ENCODE data around the gene TNIP2.
"Not testable (repeated sequence)": the region's sequence is repeated elsewhere in the genome, so short reads cannot be mapped to it uniquely, and the experiment has no call there.

Gene TNIP2

GRCh38 chr4:2788532-2789103, 32.5 kb upstream of the TNIP2 start:
- Mint-ChIP-seq H3K36me3 (no peaks in the 10 kb centered on the region), H3K4me3 (no peak overlapping the region), H3K4me1 (ENCODE audit: low read depth) (peaks cover 41% of the 10 kb centered on the region), H3K27me3 (no peaks in the 10 kb centered on the region), H3K9me3 (ENCODE audit: low read depth) (peaks cover 4% of the 10 kb centered on the region), H3K27ac (no peak overlapping the region)

GRCh38 chr4:2788101-2788500, 32.0 kb upstream of the TNIP2 start:
- Mint-ChIP-seq H3K36me3 (no peaks in the 10 kb centered on the region), H3K27ac (peak overlapping the region; percentile 94), H3K9me3 (ENCODE audit: low read depth) (peaks cover 5% of the 10 kb centered on the region), H3K27me3 (no peaks in the 10 kb centered on the region), H3K4me3 (no peak overlapping the region), H3K4me1 (ENCODE audit: low read depth) (peaks cover 40% of the 10 kb centered on the region)

GRCh38 chr4:2787230-2788100, 31.3 kb upstream of the TNIP2 start:
- H3K36me3 Mint-ChIP-seq: peaks cover 3% of the 10 kb centered on the region

GRCh38 chr4:2786794-2787229, 30.7 kb upstream of the TNIP2 start:
- Mint-ChIP-seq H3K4me1 (ENCODE audit: low read depth) (peaks cover 40% of the 10 kb centered on the region), H3K27me3 (no peaks in the 10 kb centered on the region), H3K4me3 (peak overlapping the region; percentile 56), H3K9me3 (ENCODE audit: low read depth) (peaks cover 5% of the 10 kb centered on the region), H3K36me3 (peaks cover 3% of the 10 kb centered on the region), H3K27ac (peak overlapping the region; percentile 94)

More at GRCh38 chr4:2787230-2788100, 31.3 kb upstream of the TNIP2 start:
- Mint-ChIP-seq H3K4me1 (ENCODE audit: low read depth) (peaks cover 40% of the 10 kb centered on the region), H3K4me3 (peak overlapping the region; percentile 56), H3K27me3 (no peaks in the 10 kb centered on the region), H3K9me3 (ENCODE audit: low read depth) (peaks cover 5% of the 10 kb centered on the region), H3K27ac (peak overlapping the region; percentile 94)

GRCh38 chr4:2786152-2786671, 30.1 kb upstream of the TNIP2 start:
- Mint-ChIP-seq H3K4me3 (peak overlapping the region; percentile 44), H3K4me1 (ENCODE audit: low read depth) (peaks cover 37% of the 10 kb centered on the region)

GRCh38 chr4:2785613-2786012, 29.5 kb upstream of the TNIP2 start:
- Mint-ChIP-seq H3K4me3 (no peak overlapping the region), H3K27ac (peak overlapping the region; percentile 94), H3K4me1 (ENCODE audit: low read depth) (peaks cover 35% of the 10 kb centered on the region), H3K36me3 (peaks cover 3% of the 10 kb centered on the region), H3K9me3 (ENCODE audit: low read depth) (peaks cover 5% of the 10 kb centered on the region), H3K27me3 (no peaks in the 10 kb centered on the region)

More at GRCh38 chr4:2786152-2786671, 30.1 kb upstream of the TNIP2 start:
- Mint-ChIP-seq H3K27me3 (no peaks in the 10 kb centered on the region), H3K36me3 (peaks cover 3% of the 10 kb centered on the region), H3K9me3 (ENCODE audit: low read depth) (peaks cover 5% of the 10 kb centered on the region), H3K27ac (peak overlapping the region; percentile 94)

- Mint-ChIP-seq H3K4me1 (ENCODE audit: low read depth) (peaks cover 27% of the 10 kb centered on the region), H3K27me3 (no peaks in the 10 kb centered on the region), H3K4me3 (no peak overlapping the region), H3K9me3 (ENCODE audit: low read depth) (peaks cover 5% of the 10 kb centered on the region), H3K27ac (no peak overlapping the region), H3K36me3 (peaks cover 3% of the 10 kb centered on the region)
Measured at GRCh38 chr4:2783790-2784189, 27.7 kb upstream of the TNIP2 start.

GRCh38 chr4:2781911-2782310, 25.8 kb upstream of the TNIP2 start:
- Mint-ChIP-seq H3K9me3 (ENCODE audit: low read depth) (peaks cover 5% of the 10 kb centered on the region), H3K27ac (no peak overlapping the region), H3K4me1 (ENCODE audit: low read depth) (peaks cover 14% of the 10 kb centered on the region), H3K36me3 (peaks cover 3% of the 10 kb centered on the region), H3K27me3 (no peaks in the 10 kb centered on the region), H3K4me3 (no peak overlapping the region)

- not testable (repeated sequence) for H3K27me3 Mint-ChIP-seq; H3K4me3 Mint-ChIP-seq; H3K27ac Mint-ChIP-seq; H3K4me1 Mint-ChIP-seq (ENCODE audit: low read depth); H3K9me3 Mint-ChIP-seq (ENCODE audit: low read depth); H3K36me3 Mint-ChIP-seq
Measured at GRCh38 chr4:2780643-2781042, 24.5 kb upstream of the TNIP2 start.

GRCh38 chr4:2771264-2771663, 15.1 kb upstream of the TNIP2 start:
- no peak overlapping the region for H3K27ac Mint-ChIP-seq
- H3K4me1 Mint-ChIP-seq (ENCODE audit: low read depth): peaks cover 14% of the 10 kb centered on the region
- H3K9me3 Mint-ChIP-seq (ENCODE audit: low read depth): no peaks in the 10 kb centered on the region
- no peaks in the 10 kb centered on the region for H3K36me3 Mint-ChIP-seq
- no peaks in the 10 kb centered on the region for H3K27me3 Mint-ChIP-seq
- no peak overlapping the region for H3K4me3 Mint-ChIP-seq

- no peak overlapping the region for H3K27ac Mint-ChIP-seq
- no peaks in the 10 kb centered on the region for H3K36me3 Mint-ChIP-seq
- H3K4me1 Mint-ChIP-seq (ENCODE audit: low read depth): peaks cover 17% of the 10 kb centered on the region
- no peaks in the 10 kb centered on the region for H3K9me3 Mint-ChIP-seq (ENCODE audit: low read depth)
- H3K4me3 Mint-ChIP-seq: no peak overlapping the region
- H3K27me3 Mint-ChIP-seq: no peaks in the 10 kb centered on the region
Measured at GRCh38 chr4:2768921-2769336, 12.8 kb upstream of the TNIP2 start.

GRCh38 chr4:2768124-2768523, 12.0 kb upstream of the TNIP2 start:
- peaks cover 17% of the 10 kb centered on the region for H3K4me1 Mint-ChIP-seq (ENCODE audit: low read depth)
- no peaks in the 10 kb centered on the region for H3K36me3 Mint-ChIP-seq
- no peaks in the 10 kb centered on the region for H3K9me3 Mint-ChIP-seq (ENCODE audit: low read depth)
- H3K27ac Mint-ChIP-seq: no peak overlapping the region
- no peak overlapping the region for H3K4me3 Mint-ChIP-seq
- no peaks in the 10 kb centered on the region for H3K27me3 Mint-ChIP-seq

- Mint-ChIP-seq H3K27me3 (no peaks in the 10 kb centered on the region), H3K4me3 (no peak overlapping the region), H3K4me1 (ENCODE audit: low read depth) (peaks cover 17% of the 10 kb centered on the region), H3K36me3 (no peaks in the 10 kb centered on the region), H3K27ac (no peak overlapping the region), H3K9me3 (ENCODE audit: low read depth) (no peaks in the 10 kb centered on the region)
Measured at GRCh38 chr4:2767705-2768074, 11.6 kb upstream of the TNIP2 start.

GRCh38 chr4:2767046-2767704, 11.0 kb upstream of the TNIP2 start:
- H3K36me3 Mint-ChIP-seq: no peaks in the 10 kb centered on the region
- no peaks in the 10 kb centered on the region for H3K27me3 Mint-ChIP-seq
- no peaks in the 10 kb centered on the region for H3K9me3 Mint-ChIP-seq (ENCODE audit: low read depth)
- peaks cover 17% of the 10 kb centered on the region for H3K4me1 Mint-ChIP-seq (ENCODE audit: low read depth)
- no peak overlapping the region for H3K4me3 Mint-ChIP-seq
- no peak overlapping the region for H3K27ac Mint-ChIP-seq

Measured in activated naive CD8-positive, alpha-beta T cell (primary cell).